GM12878 (cell line): ENCODE measurements around the gene ASAP3. TPM values are rescaled to one million over a fixed set of nuclear protein-coding genes. Genes with fewer than 3 reads are reported as not detected.

Source experiments
- ATAC-seq: fragments of 200-7000 bp; cut with Tn5 transposase; 3 replicates; pipeline ENCODE4 v1.9.1; 2020; ENCODE audit warnings: mild to moderate bottlenecking, moderate library complexity
- BruUV-seq: library from RNA; stranded (reverse); fragments of 400-500 nt; replicated peaks from 2 replicates; lab custom pipeline; 2021; lab: Mats Ljungman, UMichigan
- CTCF ChIA-PET: fragments of 300-600 bp; sonication (Branson Sonifier 250); formaldehyde crosslinking; extraction: SDS; loops from one replicate; lab custom pipeline; 2021; ENCODE audit warnings: inconsistent platforms; lab: Yijun Ruan, JAX
- POLR2A ChIA-PET: fragments of 350-600 bp; formaldehyde crosslinking; extraction: SDS; loops from one replicate; lab custom pipeline; 2021; ENCODE audit warnings: inconsistent platforms; lab: Charles Lee
- RAD21 ChIA-PET: fragments of 300-600 bp; sonication (Branson Sonifier 250); formaldehyde crosslinking; loops from one replicate; lab custom pipeline; 2023; ENCODE audit warnings: antibody characterized with exemption; ENCODE audit not compliant: unreplicated experiment; lab: Charles Lee
- SMC1A ChIA-PET: fragments of 300-600 bp; sonication (Branson Sonifier 250); formaldehyde crosslinking; loops from one replicate; lab custom pipeline; 2023; ENCODE audit not compliant: unreplicated experiment, uncharacterized antibody; lab: Charles Lee
- DNase-seq: peaks from one replicate; pipeline ENCODE4 v3.0.0-alpha.2; 2011; ENCODE audit warnings: low read depth, low spot score
- FAIRE-seq: peaks from 3 replicates; lab custom pipeline; 2011; peaks lifted over from hg19 to GRCh38; lab: Jason Lieb, UNC
- H2AFZ ChIP-seq: 2 replicates; pipeline ENCODE4 v1.6.0; 2011; ENCODE audit warnings: low read depth, low read length, control low read depth; ENCODE audit not compliant: control insufficient read depth
- H3K27ac ChIP-seq: 2 replicates; pipeline ENCODE4 v1.5.1; 2011; ENCODE audit warnings: control low read depth; ENCODE audit not compliant: control insufficient read depth, insufficient read depth
- H3K27me3 ChIP-seq, 2 experiments: replicated peaks in 1 of 2; 2 replicates each; pipeline versions ENCODE4 v1.6.0 to v1.6.1; 2011; ENCODE audit warnings: low read length in 1 of 2; ENCODE audit not compliant: control insufficient read depth in 2 of 2, insufficient read depth in 2 of 2
- H3K36me3 ChIP-seq, 2 experiments: 2 replicates each; pipeline ENCODE4 v1.5.1; 2011; ENCODE audit warnings: low read length in 1 of 2; ENCODE audit not compliant: control insufficient read depth in 2 of 2, insufficient read depth in 2 of 2
- H3K4me1 ChIP-seq: 2 replicates; pipeline ENCODE4 v1.6.1; 2011; ENCODE audit warnings: mild to moderate bottlenecking, low read length, moderate library complexity, mixed read lengths; ENCODE audit not compliant: control insufficient read depth, insufficient read depth
- H3K4me2 ChIP-seq: 2 replicates; pipeline ENCODE4 v1.6.0; 2011; ENCODE audit warnings: control low read depth; ENCODE audit not compliant: control insufficient read depth, insufficient read depth
- H3K4me3 ChIP-seq: fragments of 200-600 bp; sonication (generic); 2 replicates; pipeline ENCODE4 v1.5.1; 2016
- H3K79me2 ChIP-seq: 2 replicates; pipeline ENCODE4 v1.6.0; 2011; ENCODE audit warnings: low read length; ENCODE audit not compliant: control insufficient read depth, insufficient read depth
- H3K9ac ChIP-seq: 2 replicates; pipeline ENCODE4 v1.8.0; 2011; ENCODE audit warnings: low read length, control low read depth, mixed read lengths; ENCODE audit not compliant: control insufficient read depth, insufficient read depth
- H3K9me3 ChIP-seq: replicated peaks from 3 replicates; pipeline ENCODE4 v1.5.1; 2011; ENCODE audit warnings: mild to moderate bottlenecking, low read length; ENCODE audit not compliant: control insufficient read depth, insufficient read depth
- H4K20me1 ChIP-seq: 2 replicates; pipeline ENCODE4 v1.6.0; 2011; ENCODE audit not compliant: control insufficient read depth, insufficient read depth
- CREB1 ChIP-seq: IDR thresholded peaks from 2 replicates; pipeline ENCODE4 v1.6.1; 2012; ENCODE audit warnings: low read depth, mild to moderate bottlenecking, inconsistent platforms
- EP300 ChIP-seq, 2 experiments: fragments of 150-350 bp in 1 of 2; IDR thresholded peaks; 2 replicates each; pipeline ENCODE4 v1.6.1; 2011 to 2012; ENCODE audit warnings: low read depth in 2 of 2, low read length in 2 of 2, borderline replicate concordance in 1 of 2, improper control_type of control experiment in 1 of 2, inconsistent platforms in 1 of 2; ENCODE audit not compliant: control insufficient read depth in 1 of 2
- MEF2B ChIP-seq: fragments of 450-650 bp; IDR thresholded peaks from 2 replicates; pipeline ENCODE4 v1.6.1; 2018; ENCODE audit warnings: mild to moderate bottlenecking, moderate library complexity; ENCODE audit not compliant: partially characterized antibody, poor library complexity, severe bottlenecking
- RELA ChIP-seq: fragments of 450-650 bp; IDR thresholded peaks from 2 replicates; pipeline ENCODE4 v1.8.0; 2014; ENCODE audit warnings: borderline replicate concordance; ENCODE audit not compliant: partially characterized antibody
- REST ChIP-seq: IDR thresholded peaks from 2 replicates; pipeline ENCODE4 v1.6.1; 2012; ENCODE audit warnings: mild to moderate bottlenecking, low read depth, low read length
- YY1 ChIP-seq: IDR thresholded peaks from 2 replicates; pipeline ENCODE4 v1.6.1; 2011; ENCODE audit warnings: low read depth, mild to moderate bottlenecking, low read length
- ZZZ3 ChIP-seq: IDR thresholded peaks from 2 replicates; pipeline ENCODE4 v1.6.1; 2011; ENCODE audit warnings: low read depth; ENCODE audit not compliant: control insufficient read depth, insufficient read length
- WGBS: methylation state at CpG from one replicate; pipeline ENCODE4 v1.1.6; 2016; ENCODE audit warnings: low lambda C conversion rate; ENCODE audit not compliant: insufficient replicate concordance, insufficient coverage; ENCODE audit errors: missing lambda C conversion rate; 5-methylcytosine and 5-hydroxymethylcytosine counted together
- in situ Hi-C: fragments of 300-500 bp; cut with MboI; formaldehyde crosslinking; loops from 9 replicates; pipeline ENCODE4 v1.14.3; 2018; ENCODE audit warnings: mixed read lengths
- intact Hi-C: fragments of 100-400 bp; cut with micrococcal nuclease; formaldehyde crosslinking; loops from one replicate; pipeline ENCODE4 v1.14.2; 2022; ENCODE audit not compliant: unreplicated experiment
- polyA plus RNA-seq, 11 experiments: library from polyadenylated mRNA; depleted of rRNA in 4 of 11; unstranded in 6 of 11; stranded (reverse) in 5 of 11; fragments of >200 nt; fragmentation: Nextera tagmentation in 4 of 11; fragmentation: Illumina TruSeq in 1 of 11; extraction: Ambion mirVana in 4 of 11; extraction: Trizol in 1 of 11; gene quantifications; 1 replicate in 1 of 11; 2 replicates in 10 of 11; pipeline versions ENCODE4 v1.2.1 to v1.2.3, GENCODE V29; 2011 to 2016; ENCODE audit warnings: inconsistent platforms in 2 of 11, missing spikeins in 2 of 11, low read depth in 1 of 11
- total RNA-seq, 4 experiments: library from RNA; depleted of rRNA in 3 of 4; stranded (reverse); fragments of >200 nt in 3 of 4; fragmentation: Illumina TruSeq in 1 of 4; extraction: Trizol in 1 of 4; gene quantifications; 2 replicates each; pipeline versions ENCODE4 v1.2.1 to v1.2.3, GENCODE V29; 2013 to 2021

The ASAP3 gene
- total and polyA plus RNA-seq, 10 of the 15 experiments (the other 5 are each of a cell fraction or from before 2014, with no cell fraction given) = 0.04 to 0.92 (median 0.34) TPM; not detected in 1

GRCh38 chr1:23428136-23428905, 55.7 kb downstream of the ASAP3 start:
- CTCF ChIA-PET = no interaction called here
- SMC1A ChIA-PET = no interaction called here

GRCh38 chr1:23427550-23427949, 56.4 kb downstream of the ASAP3 start:
- ATAC-seq = no peak
- no peak overlapping the region for H2AFZ ChIP-seq
- H3K4me1 ChIP-seq = no peaks in the 10 kb centered on the region; the same call in 1 of the 2 replicates
- ChIA-PET SMC1A (no interaction called here), CTCF (no interaction called here), RAD21 (no interaction called here), POLR2A (no interaction called here)
- TF ChIP-seq REST = peak; percentile 52; the same call in 1 of the 2 replicates
- no peak for TF ChIP-seq EP300 (IDR thresholded peaks at IDR 0.05; ENCODE audit: borderline replicate concordance in 1 of 2, control insufficient read depth in 1 of 2, low read depth in 2 of 2, low read length in 2 of 2)
- intact Hi-C loops (no loop called here), in situ Hi-C loops (no loop called here)
- BruUV-seq = no TSS peak
- no peaks in the 10 kb centered on the region for H3K9me3 ChIP-seq
- no peaks in the 10 kb centered on the region for H4K20me1 ChIP-seq
- no peak overlapping the region for H3K9ac ChIP-seq
- H3K27me3 ChIP-seq = peaks cover 4 to 6% of the 10 kb centered on the region in 2 experiments; a peak in 3 of 4 replicates
- WGBS = 19% methylated on average over 3 of the region's 3 CpGs
- H3K4me2 ChIP-seq = no peak overlapping the region
- FAIRE-seq = no peak
- no peak overlapping the region for H3K4me3 ChIP-seq
- no peaks in the 10 kb centered on the region for H3K79me2 ChIP-seq
- H3K36me3 ChIP-seq = no peaks in the 10 kb centered on the region
- no peak overlapping the region for H3K27ac ChIP-seq
- no peak for DNase-seq

More at GRCh38 chr1:23428136-23428905, 55.7 kb downstream of the ASAP3 start:
- no peak overlapping the region for H3K4me3 ChIP-seq
- H3K4me1 ChIP-seq = no peaks in the 10 kb centered on the region; the same call in 1 of the 2 replicates
- intact Hi-C loops = no loop called here
- H3K27ac ChIP-seq = no peak overlapping the region
- no peak overlapping the region for H2AFZ ChIP-seq
- WGBS = 0% methylated on average over 2 of the region's 2 CpGs
- RAD21 ChIA-PET = no interaction called here
- peaks cover 6% of the 10 kb centered on the region in 2 experiments; a peak in 2 of 4 replicates for H3K27me3 ChIP-seq
- DNase-seq = no peak
- H3K79me2 ChIP-seq = no peaks in the 10 kb centered on the region
- ATAC-seq = no peak
- H3K9ac ChIP-seq = no peak overlapping the region
- POLR2A ChIA-PET = no interaction called here
- no TSS peak for BruUV-seq
- in situ Hi-C loops = no loop called here
- TF ChIP-seq RELA (no peak), MEF2B (peak; percentile 27), ZZZ3 (no peak), YY1 (no peak), CREB1 (no peak)
- no peaks in the 10 kb centered on the region for H4K20me1 ChIP-seq
- no peaks in the 10 kb centered on the region for H3K36me3 ChIP-seq
- no peak overlapping the region for H3K4me2 ChIP-seq
- H3K9me3 ChIP-seq = no peaks in the 10 kb centered on the region
- no peak for FAIRE-seq
